Muscle of arm (tissue), 12 donors: ENCODE data around the gene TOX2. TPM values are rescaled to one million over a fixed set of nuclear protein-coding genes. Genes with fewer than 3 reads are reported as not detected.

Source experiments
- DNase-seq: peaks from one replicate; pipeline ENCODE4 v3.0.0-alpha.2; 2013
- polyA plus RNA-seq, 12 donors: library from polyadenylated mRNA; unstranded; fragments of 120-200 nt; gene quantifications; one replicate each; pipeline ENCODE4 v1.2.1, GENCODE V29; 2013; ENCODE audit not compliant: insufficient read length in 12 of 12

The TOX2 gene
- polyA plus RNA-seq, 12 donors: 1.7 to 9.8 (median 3.3) TPM; not detected in 1

DNA sequence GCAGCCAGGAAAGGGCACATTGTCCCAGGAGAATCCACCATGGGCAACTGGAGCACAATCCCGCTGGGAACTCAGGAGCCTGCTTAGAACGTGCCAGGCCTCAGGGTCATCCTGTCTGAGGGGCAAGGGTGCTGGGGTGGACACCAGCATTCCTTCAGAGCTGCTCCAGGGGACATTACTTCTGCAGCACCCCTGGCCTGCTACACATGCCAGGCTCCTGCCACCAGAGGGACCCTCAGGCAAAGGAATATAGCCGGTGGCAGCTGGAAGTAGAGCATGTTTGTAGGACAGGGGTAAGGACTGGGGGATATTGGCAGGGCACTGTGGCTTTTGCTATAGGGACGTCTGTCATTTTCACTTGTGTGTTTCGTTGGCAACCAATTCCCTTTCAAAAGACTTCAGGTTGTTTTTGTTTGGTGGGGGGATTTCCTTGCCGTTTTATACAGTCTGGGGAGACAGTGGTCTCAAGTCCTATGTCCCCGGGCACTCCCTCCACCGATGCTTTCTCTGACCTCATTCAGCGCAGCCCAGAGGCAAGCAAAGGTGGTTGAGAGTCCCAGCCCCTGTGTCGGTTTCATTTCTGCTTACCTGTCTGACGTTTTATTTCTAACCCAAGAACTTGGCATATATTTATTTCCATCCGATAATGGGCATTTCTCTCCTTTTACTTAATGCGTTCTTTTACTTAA, 141.5 kb downstream of the TOX2 start:
- DNase-seq: no peak

DNA sequence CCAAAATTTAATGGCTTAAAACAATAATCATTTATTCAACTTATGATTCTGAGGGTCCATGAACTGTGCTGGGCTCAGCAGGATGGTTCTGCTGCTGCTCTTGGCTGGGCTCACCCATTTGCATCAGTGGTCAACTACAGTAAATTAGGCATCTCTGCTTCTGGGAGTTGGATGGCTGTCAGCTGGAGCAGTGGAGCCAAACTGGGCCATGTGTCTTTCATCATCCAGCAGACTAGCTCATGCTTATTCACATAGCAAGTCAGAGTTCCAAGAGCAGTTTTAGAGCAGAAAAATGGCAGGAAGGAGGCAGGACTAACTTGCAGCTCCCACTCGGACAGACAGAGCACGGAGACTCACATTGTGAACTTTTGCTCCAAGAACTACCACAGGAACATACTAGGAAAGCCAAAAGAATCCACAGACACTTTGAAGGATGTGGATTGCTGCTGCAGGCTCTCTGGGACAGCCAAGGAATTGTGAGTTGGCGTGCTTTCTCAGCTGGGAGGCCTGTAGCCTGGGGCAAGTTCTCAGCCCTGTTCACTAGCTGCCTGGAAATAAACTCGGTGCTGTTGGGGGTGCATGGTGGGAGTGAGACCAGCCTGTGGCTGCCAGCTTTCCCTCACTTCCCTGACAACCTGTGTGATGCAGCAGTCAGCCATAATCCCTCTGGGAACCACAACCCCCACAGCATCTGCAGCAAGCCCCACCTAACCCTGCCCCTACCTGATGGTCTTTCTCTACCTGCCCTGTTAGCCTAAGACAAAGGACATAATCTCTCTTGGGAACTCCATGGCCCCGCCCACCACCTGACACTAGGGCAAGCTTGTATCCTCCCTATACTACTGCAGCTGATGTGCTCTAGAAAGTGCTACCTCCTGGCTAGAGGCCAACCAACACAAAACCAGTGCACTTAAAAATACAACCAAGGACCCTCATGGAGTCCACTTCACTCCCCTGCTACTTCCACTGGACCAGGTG, 143.3 kb downstream of the TOX2 start:
- no peak for DNase-seq

DNA sequence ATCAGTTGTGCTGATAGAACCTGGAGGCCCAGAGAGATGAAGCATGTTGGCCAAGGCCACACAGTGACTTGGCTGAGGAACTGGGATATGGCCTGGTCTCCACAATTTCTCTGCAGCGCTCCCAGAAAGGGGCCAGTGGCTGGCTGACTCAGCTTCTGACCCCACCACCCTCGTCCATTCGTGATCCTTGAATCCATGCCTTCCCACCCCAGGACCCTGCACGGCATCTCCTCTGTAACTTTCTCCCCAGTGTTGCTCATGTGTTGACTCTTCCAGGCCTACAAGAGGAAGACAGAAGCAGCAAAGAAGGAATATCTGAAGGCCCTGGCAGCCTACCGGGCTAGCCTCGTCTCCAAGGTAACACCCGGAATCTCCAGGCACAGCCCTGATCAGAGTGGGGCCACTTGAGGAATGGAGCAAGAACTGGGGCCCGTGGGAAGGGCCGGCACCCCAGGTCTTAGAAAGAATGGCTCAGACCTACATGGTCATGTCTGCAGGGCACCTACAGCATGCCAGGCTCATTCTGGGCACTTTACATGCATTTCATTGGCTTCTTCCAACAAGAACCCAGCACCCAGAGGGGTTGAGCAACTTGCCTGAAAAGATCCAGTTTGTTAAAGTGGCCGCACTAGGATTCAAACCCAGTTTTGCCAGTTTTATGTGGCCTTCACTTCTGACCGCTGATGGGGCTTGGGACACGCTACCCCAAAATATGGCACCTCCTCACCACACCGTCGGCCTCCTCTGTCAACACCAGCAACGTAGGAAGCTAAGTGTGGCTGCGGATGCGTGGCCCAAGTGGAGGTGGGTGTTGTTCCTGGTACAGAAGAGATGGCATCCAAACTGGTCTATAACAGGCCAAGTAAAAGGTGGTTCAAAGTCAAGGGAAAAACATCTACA, 150.1 kb downstream of the TOX2 start:
- no peak for DNase-seq

DNA sequence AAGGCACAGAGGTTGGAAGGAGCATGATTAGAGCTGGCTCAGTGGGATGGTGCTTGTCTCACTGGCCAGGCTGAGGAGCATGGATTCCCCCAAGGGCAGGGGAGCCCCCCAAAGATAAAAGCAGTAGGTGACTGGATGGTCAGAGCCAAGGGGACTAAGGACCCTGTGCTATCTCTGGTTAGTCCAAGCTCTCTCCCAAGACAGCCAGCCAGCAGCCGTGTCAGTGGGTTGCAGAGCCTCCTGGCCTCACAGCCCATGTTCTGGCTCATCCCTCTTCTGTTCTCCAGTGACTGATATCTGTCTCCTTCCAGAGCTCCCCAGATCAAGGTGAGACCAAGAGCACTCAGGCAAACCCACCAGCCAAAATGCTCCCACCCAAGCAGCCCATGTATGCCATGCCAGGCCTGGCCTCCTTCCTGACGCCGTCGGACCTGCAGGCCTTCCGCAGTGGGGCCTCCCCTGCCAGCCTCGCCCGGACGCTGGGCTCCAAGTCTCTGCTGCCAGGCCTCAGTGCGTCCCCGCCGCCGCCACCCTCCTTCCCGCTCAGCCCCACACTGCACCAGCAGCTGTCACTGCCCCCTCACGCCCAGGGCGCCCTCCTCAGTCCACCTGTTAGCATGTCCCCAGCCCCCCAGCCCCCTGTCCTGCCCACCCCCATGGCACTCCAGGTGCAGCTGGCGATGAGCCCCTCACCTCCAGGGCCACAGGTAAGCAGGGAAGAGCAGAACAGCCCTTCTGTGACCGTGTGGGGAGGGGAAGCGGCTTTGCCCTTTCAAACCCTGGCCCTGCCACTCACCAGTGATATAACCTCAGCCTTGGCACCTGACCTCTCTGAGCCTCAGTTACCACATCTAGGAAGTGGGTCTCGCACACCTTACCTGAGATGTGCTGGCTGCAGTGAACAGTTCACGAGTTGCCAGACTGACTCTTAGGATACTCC, 151.0 kb downstream of the TOX2 start:
- DNase-seq: no peak

DNA sequence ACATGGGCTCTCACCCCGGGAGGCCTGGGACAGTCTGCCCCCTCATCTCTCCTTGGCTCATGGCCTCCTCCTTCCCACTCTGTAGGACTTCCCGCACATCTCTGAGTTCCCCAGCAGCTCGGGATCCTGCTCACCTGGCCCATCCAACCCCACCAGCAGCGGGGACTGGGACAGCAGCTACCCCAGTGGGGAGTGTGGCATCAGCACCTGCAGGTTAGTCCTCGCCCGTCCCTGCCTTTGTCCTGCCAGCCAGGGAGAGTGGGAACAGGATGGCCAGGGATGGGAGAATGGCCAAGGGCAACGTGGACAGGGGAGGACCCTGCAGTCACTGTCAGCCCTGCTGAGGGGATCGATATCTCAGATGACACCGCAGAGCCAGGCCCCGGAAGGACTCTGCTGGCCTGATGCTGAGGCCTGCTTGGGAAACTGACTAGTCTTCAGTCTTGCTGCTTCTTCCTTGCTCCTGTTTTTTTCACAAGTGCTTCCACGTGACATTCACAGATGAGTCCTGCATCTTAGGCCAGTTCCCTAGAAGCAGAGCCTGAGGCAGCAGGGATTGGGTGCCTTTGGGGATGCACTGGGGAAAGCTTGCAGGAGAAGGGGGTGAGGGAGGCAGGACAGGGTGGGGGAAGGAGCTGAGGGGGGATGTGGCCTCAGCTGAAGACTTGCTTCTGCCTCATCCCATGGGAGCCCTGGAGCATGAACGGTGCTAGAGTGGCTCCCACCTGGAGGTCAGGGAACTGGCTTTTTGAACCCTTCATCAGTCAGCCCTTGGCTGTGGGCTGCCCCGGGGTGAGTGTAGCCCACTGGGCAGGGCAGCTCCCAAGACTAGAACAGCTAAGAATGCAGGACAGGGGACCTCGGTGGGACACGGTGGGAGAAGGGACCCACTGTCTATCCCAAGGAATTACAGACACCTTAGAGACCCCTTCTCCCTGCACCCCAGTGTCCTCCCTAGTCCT, 152.3 kb downstream of the TOX2 start:
- DNase-seq: no peak

DNA sequence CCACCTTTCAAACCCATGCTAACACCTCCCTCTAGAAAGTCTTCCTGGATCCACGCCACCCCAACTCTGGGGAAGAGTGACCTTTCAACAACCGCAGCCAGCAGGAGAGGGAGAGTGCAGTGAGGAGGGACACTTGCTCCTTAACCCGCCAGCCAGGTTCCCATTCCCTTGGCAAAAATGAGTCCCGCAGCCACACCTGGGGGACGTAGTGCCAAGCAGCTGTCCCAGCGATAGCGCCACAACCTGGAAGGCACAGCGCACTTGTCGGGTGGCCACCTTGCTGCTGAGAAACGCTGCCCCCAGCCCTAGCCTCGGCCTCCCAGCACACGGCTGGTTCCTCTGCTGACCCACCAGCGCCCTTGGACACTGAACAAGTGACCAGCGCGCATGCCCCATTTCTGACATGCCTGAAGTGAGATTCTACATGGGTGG, 153.0 kb downstream of the TOX2 start:
- DNase-seq: no peak

DNA sequence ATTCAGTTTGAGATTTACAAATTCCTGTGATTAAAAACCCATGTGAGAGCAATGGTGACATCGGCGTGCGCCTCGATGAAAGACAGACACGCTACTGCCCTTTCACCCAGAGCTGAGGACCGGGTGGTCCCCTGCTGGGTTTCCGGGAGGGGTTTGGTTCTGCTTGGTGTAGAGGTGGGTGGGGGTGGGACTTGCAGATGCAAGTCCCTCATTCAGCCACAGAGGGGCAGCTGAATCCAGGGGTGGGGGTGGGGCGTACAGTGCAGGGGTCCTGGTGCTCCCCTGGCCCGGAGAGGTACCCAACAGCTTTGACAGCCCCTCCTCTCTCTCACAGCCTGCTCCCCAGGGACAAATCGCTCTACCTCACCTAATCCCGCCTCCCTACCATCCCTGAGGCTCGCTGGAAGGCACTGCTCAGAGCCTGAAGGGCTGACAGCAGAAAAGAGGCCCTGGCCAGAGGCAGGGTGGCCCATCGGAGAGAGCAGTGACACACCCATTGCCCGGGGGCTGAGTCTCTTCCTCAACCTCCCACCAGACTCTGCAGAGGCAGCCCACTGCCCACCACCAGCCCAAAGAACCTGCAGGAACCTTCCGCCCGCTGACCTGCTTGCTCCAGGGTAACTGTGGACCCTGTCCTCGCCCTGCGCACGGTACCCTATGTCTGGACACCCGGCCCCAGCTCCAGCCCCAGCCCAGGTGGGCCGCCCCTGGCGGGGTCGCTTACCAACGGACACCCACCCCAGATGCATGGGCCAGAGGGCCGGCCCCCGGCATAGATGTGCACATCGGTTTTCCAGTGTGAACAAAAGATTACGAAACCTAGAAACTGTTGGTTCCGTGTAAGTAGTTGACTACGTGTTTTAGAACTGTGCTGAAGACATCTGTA, 153.9 kb downstream of the TOX2 start:
- DNase-seq: no peak

DNA sequence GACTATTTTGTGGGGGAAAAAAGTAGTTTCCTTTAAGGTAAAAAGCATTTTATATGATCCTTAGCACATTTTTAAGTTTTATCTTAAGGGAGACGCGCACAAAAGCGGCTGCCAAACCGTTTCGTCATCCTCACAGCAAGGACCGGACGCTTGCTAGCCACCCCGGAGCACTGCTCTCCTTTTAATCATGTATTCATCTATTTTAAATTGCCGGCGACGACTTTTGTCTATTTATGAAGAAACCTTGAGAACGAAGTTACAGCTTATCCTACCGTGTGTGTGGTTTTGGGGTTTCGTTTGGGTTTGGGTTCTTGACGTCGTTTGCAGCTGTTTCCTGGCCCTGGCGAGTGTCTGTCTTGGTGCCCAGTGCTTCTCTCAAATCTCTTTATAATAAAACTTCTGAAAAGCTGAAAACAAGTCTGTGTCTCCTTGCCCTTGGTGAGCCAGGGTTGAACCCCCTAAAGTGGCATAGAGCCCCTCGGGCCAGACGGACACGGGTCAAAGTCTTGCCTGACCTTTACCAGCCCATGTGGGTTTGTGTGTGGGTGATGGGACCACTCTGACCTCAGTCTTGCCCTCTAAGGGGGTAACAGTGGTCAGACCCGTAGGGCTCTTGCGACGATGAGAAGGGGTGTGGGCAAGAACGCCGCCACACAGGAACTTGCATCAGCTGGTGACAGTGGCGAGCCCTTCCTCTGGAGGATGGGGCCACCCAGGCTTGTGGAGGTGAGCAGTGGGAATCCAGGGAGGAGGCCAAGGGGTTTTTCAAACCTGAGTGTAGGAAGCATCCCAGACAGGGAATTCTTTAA, 154.8 kb downstream of the TOX2 start:
- DNase-seq: no peak

DNA sequence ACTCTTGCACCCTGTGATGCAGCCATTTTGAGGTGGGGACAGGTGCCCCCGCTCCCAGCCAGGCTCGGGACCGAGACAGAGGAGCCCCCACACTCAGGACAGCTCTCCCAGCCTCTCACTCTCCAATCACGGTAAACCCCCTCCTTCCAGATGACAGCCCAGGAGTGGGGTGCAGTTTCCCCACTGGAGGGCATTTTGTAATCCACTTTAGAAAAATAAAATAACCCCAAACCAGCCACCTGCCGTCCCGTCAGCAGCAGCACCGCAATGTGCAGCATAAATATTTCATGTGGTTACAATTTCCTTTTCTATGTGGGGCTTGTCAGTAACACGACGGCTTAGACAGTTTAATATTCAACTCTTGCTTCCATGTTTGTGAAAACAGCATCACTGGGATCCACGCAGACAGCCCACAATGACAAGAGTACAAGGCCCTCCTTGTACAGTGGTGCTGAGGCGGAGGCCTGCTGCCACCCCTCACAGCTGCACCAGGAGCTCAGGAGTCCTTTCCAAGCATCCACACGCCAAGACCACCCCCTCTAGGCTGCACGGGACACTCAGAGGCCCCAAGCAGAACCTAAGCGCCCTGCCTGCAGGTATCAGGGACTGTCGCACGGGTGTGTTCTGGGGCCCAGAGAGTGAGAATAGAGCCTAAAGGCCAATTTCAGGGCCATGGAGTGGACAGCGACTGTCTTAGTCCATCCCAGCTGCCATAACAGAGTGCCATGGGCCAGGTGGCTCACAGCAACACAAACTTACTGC, 155.7 kb downstream of the TOX2 start:
- DNase-seq: no peak

DNA sequence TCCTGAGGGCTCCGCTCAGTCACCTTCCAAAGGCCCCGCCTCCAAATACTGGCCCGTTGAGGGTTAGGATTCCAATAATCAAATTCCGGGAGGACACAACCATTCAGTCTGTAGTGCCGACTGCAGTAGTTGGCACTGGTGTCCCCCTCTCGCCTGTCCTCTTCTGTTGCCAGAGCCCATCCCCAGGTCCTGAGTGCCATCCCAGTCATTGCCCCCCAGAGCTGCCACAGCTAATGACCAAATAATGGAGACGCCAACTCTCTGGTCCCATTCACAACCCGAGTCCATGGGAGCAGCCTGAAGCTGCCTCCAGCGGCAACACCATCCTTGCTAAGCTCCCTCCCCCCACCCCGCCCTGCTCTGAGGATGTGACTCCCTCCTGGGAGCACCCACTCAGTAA, 156.4 kb downstream of the TOX2 start:
- no peak for DNase-seq

DNA sequence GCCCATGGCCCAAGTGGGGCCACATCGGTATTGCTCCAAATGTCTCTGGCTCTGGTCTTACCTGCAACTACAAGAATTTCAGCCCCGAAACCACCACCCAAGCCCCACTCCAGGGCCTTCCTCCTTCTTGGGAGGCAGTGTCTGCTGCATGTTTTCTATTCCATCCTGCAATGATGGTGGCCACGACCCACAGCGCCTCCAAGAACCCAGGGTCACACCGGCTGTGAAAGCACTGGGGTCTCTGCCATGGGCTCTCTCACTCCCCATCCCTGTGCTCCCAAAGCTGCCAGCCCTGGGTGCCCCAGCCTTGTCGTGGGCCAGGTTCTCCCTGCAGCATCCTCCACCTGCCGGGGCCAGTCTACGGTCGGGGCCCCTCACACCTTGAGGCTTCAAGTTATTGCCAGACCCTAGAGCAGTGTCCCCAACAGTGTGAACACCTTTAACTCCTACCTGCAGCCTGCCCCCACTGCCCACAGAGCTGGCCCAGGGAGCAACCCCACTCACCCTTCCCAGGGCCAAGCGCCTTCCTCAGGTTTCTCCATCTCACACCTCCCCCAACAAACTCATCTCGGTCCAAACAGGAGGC, 157.0 kb downstream of the TOX2 start:
- DNase-seq: no peak

DNA sequence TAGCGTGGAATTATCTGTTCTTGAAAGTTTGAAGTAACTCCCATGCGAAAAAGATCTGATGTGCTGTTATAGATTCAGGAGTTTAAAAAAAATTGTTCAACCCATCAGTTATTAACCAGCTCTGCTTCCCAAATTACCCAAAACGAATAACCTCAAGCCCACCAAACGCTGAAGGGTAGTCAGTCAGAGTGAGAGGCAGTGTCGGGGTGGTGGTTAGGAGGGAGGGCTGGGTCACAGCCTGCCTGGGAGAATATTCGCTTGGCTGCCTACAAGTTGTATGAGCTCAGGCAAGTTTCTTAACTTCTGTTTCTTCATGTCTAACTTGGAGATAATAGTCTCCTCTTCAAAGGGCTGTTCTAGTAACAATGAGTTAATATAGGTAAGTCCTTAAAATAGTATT, 157.7 kb downstream of the TOX2 start:
- DNase-seq: no peak

DNA sequence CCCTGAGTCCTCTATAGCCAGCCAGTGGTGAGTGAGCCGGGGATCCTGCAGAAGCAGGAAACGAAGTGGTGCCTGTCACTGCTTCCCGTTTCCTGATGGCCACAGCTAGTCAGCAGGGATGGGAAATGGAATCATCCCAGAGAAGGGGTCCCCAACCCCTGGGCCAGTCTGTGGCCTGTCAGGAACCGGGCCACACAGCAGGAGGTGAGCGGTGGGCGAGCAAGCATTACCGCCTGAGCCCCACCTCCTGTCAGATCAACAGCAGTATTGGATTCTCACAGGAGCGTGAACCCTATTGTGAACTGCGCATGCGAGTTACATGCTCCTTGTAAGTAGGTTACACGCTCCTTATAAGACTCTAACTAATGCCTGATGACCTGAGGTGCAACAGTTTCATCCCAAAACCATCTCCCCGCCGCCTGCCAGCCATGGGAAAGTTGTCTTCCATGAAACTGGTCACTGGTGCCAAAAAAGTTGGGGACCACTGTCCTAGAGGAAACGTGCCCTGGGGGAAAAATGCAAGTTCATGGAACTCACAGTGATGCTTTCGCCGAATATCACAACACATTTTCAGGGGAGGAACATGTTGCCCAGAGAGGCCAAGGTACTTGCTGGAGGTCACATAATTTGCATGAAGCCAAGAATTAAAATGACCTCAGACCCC, 158.5 kb downstream of the TOX2 start:
- no peak for DNase-seq

DNA sequence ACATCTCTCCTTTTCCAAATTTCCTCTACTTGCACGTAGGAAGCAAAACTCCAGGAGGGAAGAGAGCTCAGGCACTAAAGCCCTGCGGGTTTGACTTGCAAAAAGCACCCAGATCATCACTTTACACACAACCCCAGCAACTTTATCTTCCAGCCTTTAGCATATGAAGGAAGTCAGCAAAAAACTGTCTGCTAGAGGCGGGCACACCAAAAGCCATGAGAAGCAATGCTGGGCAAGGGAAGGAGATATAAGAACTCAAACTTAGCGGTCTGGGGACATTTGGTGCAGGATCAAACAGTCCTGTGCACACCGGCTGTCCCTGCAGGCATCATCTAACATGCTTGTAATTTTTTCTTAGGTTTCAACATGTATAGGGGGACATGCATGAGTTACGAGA, 159.0 kb downstream of the TOX2 start:
- no peak for DNase-seq

DNA sequence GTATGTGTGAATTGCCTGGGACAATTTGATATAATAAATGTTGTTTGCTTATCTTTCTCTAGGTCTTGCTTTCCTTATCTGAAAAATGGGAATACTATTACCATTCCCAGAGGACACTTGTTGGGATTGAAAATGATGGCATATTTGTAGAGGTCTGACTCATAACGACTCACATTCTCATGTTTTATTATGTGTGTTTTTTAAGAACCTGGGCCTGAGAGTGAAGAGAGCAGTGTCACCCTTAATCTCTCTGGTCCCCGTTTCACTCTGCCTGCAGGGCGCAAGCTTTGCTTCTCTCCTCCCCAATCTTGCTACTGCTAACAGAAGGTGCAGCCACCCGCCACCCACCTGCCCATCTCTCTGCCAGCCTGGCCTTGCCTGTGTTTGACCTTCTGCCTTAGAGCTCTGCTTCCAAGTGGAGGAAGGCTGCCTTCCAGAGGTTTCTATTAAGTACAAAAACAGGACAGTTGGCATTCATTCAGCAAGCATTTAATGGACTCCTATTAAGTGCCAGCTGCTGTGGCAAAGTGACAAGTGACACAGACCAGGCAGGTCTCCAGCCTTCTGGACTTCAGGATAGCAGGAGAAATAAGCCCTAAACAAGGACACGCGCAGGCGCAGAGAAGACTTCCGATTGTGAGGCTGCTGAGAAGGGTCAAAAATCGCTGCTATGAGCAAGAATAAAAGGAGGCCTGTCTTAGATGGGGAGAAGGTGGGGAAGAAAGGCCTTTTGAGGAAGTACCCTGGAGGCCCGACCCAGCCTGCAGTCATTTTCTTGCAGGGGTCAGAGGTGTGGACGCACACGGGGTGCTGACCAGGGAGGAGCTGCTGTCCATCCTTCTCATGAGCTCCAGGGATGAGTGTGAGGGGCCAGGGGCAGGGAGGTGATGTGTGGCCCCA, 159.8 kb downstream of the TOX2 start:
- no peak for DNase-seq
